Mucosa of descending colon (tissue), 3 donors: Measurements from ENCODE around the gene DSTYK. TPM values are rescaled to one million over a fixed set of nuclear protein-coding genes. Genes with fewer than 3 reads are reported as not detected.

Experiments used
- ATAC-seq: fragments of 200-7000 bp; cut with Tn5 transposase; one replicate; pipeline ENCODE4 v1.9.1; 2020; ENCODE audit warnings: mild to moderate bottlenecking, moderate library complexity
- DNase-seq, 3 donors: peaks; one replicate each; pipeline ENCODE4 v3.0.0-alpha.2; 2020
- H3K36me3 ChIP-seq: fragments of 200-600 bp; one replicate; pipeline ENCODE4 v1.8.0; 2021; ENCODE audit warnings: low read depth, mild to moderate bottlenecking
- H3K4me1 ChIP-seq: fragments of 200-600 bp; one replicate; pipeline ENCODE4 v1.8.0; 2021; ENCODE audit warnings: low read depth, mild to moderate bottlenecking
- H3K4me3 ChIP-seq: fragments of 200-600 bp; one replicate; pipeline ENCODE4 v1.8.0; 2021; ENCODE audit warnings: mild to moderate bottlenecking
- H3K9me3 ChIP-seq: fragments of 200-600 bp; one replicate; pipeline ENCODE4 v1.8.0; 2021; ENCODE audit warnings: mild to moderate bottlenecking
- intact Hi-C, 2 donors: fragments of 100-400 bp; cut with DNase I in 1 of 2; cut with micrococcal nuclease in 1 of 2; formaldehyde crosslinking; loops; one replicate each; pipeline versions ENCODE4 v1.11.0 to v1.11.1; 2022; cut with DNase I, micrococcal nuclease
- total RNA-seq, 3 donors: library from RNA; stranded (reverse); fragmentation: NEBNext Ultra II Directional in 2 of 3; extraction: Animal tissue kit (Norgen Biotek cat#: 25700) in 2 of 3; gene quantifications; one replicate each; pipeline versions ENCODE4 v1.2.1 to v1.2.4, GENCODE V29; 2021 to 2023
- TF ChIP-seq, protein P1 (sequence below): fragments of 200-600 bp; IDR thresholded peaks from one replicate; pipeline ENCODE4 v1.8.0; 2022; ENCODE audit warnings: antibody characterized with exemption, mild to moderate bottlenecking
- donor health status: DM: no; HTN: no; CAD: no; lungs with moderate emphysema.
- donor health status: DM: no; HTN: no; CAD: no.
- donor health status: DM: no; HTN: yes; CAD: no.

The DSTYK gene
- total RNA-seq, 3 donors from 2014 or later: 5.3 to 13.9 (median 5.8) TPM

DNA sequence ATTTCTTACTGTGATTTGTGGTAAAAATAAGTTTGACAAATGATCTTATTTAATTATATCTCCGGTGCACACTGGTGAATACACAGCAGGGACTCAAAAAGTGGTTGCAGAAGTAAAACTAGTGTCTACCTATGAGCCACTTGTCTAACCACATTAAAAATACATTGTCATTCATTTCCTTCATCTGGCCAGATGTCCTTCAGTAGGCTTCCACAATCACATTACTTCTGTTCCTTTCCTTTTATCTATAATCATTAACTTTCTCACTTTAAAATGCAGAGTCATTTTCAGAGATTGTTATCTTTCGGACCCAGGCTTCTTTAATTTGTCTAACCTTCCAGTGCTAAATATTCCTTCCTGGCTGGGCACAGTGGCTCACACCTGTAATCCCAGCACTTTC is 92.8 kb downstream of the DSTYK start:
- ATAC-seq (no peak), DNase-seq (no peak)
- intact Hi-C loops: no loop called here
- TF ChIP-seq, protein P1, sequence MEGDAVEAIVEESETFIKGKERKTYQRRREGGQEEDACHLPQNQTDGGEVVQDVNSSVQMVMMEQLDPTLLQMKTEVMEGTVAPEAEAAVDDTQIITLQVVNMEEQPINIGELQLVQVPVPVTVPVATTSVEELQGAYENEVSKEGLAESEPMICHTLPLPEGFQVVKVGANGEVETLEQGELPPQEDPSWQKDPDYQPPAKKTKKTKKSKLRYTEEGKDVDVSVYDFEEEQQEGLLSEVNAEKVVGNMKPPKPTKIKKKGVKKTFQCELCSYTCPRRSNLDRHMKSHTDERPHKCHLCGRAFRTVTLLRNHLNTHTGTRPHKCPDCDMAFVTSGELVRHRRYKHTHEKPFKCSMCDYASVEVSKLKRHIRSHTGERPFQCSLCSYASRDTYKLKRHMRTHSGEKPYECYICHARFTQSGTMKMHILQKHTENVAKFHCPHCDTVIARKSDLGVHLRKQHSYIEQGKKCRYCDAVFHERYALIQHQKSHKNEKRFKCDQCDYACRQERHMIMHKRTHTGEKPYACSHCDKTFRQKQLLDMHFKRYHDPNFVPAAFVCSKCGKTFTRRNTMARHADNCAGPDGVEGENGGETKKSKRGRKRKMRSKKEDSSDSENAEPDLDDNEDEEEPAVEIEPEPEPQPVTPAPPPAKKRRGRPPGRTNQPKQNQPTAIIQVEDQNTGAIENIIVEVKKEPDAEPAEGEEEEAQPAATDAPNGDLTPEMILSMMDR: no peak
- no peaks in the 10 kb centered on the region for H3K36me3 ChIP-seq
- H3K9me3 ChIP-seq: no peaks in the 10 kb centered on the region
- H3K4me1 ChIP-seq: peaks cover 18% of the 10 kb centered on the region
- no peak overlapping the region for H3K4me3 ChIP-seq

DNA sequence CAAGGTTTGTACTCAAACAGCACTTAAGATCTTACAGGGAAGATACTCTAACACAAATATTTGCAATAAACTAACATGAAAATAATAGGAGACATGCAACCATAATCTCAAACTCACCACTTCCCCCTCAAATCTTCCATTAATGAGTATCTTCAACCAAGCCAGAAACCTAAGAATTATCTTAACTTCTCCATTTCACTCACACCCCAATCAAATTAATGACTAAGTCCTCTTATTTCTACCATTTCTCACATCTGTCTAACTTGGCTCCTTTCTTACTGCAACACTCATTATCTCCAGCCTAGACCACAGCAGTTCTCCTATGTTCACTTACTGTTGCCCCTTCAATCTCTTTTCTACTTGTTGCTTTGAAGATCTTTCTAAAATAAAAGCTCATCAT is 100.1 kb downstream of the DSTYK start:
- Histone ChIP-seq H3K4me3 (no peak overlapping the region), H3K9me3 (no peaks in the 10 kb centered on the region), H3K36me3 (no peaks in the 10 kb centered on the region), H3K4me1 (no peaks in the 10 kb centered on the region)
- DNase-seq: no peak
- ATAC-seq: no peak
- TF ChIP-seq, protein P1: no peak
- intact Hi-C loops: no loop called here

DNA sequence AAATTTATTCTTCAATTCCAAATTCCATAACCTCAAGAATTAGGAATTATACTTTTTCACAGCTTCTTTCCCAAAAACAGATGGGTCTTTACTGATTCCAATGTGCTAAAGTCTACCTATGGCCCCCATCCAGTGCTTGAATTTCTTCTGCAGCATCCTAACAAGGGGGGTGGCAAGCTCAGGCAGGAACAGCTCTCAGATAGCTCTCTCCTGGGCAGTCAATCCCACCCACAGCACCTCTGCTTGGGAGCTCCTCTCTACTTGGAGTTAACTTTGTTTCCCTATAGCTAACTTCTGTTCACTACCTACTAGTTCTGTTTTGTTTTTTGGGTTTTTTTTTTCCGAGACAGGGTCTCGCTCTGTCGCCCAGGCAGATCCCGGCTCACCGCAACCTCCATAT is 101.8 kb downstream of the DSTYK start:
- Histone ChIP-seq H3K4me3 (no peak overlapping the region), H3K4me1 (no peaks in the 10 kb centered on the region), H3K9me3 (no peaks in the 10 kb centered on the region), H3K36me3 (no peaks in the 10 kb centered on the region)
- ATAC-seq: no peak
- TF ChIP-seq, protein P1: no peak
- no peak for DNase-seq
- intact Hi-C loops: no loop called here

DNA sequence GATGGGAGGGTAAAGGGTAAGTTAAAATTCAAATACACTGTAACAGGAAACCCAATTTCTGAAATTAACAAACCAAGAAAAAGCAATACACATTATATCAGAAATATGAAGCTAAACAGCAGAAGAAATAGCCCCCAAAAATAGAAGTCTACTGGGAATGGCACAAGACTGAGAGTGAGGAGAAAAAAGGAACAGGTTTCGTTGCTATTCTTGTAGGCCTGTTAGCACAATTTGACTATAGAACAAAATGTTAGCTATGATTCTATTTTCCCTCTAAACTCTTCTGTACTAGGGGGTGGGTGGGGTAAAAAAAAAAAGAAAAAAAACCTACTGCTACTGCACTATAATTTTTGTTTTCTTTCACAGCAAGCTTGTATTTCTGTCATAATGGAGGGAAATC is 102.2 kb downstream of the DSTYK start:
- Histone ChIP-seq H3K4me1 (no peaks in the 10 kb centered on the region), H3K36me3 (no peaks in the 10 kb centered on the region), H3K9me3 (no peaks in the 10 kb centered on the region), H3K4me3 (no peak overlapping the region)
- TF ChIP-seq, protein P1: no peak
- ATAC-seq: no peak
- no peak for DNase-seq
- intact Hi-C loops: no loop called here

DNA sequence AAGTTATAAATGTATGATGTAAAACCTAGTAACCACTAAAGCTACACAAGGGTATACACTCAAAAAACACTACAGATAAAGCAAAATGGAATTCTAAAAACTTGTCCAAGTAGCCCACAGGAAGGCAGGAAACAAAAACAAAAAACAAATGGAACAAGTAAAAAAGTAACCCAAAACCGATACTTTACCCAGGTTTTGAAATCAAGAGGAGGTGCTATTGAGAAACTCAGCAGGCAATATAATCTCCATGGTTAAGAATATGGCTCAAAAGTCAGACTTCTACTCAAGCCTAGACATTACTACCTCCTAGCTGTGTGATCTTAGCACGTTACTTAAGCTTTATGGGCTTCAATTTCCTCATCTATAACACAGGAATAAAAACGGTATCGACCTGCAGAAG is 103.0 kb downstream of the DSTYK start:
- H3K4me3 ChIP-seq: no peak overlapping the region
- ATAC-seq (no peak), DNase-seq (no peak)
- no peaks in the 10 kb centered on the region for H3K4me1 ChIP-seq
- TF ChIP-seq, protein P1: no peak
- no peaks in the 10 kb centered on the region for H3K9me3 ChIP-seq
- H3K36me3 ChIP-seq: peaks cover 4% of the 10 kb centered on the region
- intact Hi-C loops: no loop called here

DNA sequence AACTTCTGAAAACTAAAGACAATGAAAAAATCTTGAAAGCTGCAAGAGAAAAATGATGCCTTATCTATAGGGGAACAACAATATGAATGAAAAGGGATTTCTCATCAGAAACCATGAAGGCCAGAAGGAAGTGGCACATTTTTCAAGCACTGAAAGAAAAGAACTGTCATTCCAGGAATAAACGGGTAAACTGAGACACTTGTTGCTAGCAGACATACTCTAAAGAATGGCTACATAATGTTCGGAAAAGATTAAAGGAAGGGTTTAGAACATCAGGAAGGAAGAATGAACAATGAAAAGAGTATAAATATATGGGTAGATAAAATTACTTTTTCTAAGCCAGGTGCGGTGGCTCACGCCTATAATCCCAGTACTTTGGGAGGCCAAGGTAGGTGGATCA is 104.2 kb downstream of the DSTYK start:
- TF ChIP-seq, protein P1: no peak
- Histone ChIP-seq H3K36me3 (peaks cover 6% of the 10 kb centered on the region), H3K4me1 (no peaks in the 10 kb centered on the region), H3K9me3 (no peaks in the 10 kb centered on the region), H3K4me3 (no peak overlapping the region)
- DNase-seq (no peak), ATAC-seq (no peak)
- intact Hi-C loops: no loop called here
